Epithelial cell of proximal tubule (primary cell): ENCODE measurements around the gene MPO. TPM values are rescaled to one million over a fixed set of nuclear protein-coding genes. Genes with fewer than 3 reads are reported as not detected.

Source experiments
- DNase-seq: peaks from one replicate; pipeline ENCODE4 v3.0.0-alpha.2; 2011; ENCODE audit warnings: low read depth
- H3K4me3 ChIP-seq: 2 replicates; pipeline ENCODE4 v1.5.1; 2011; ENCODE audit warnings: low read depth, mild to moderate bottlenecking, low read length
- CTCF ChIP-seq: conservative IDR thresholded peaks from 2 replicates; pipeline ENCODE4 v1.5.1; 2012; ENCODE audit warnings: low read depth, mild to moderate bottlenecking, low read length
- total RNA-seq: library from RNA; depleted of rRNA; stranded (reverse); fragments of >200 nt; gene quantifications from 2 replicates; pipeline ENCODE4 v1.2.3, GENCODE V29; 2015

MPO gene
- total RNA-seq, 1 donor from 2014 or later: not detected

- TF ChIP-seq CTCF: no peak
- H3K4me3 ChIP-seq: no peak overlapping the region
- no peak for DNase-seq
Observed at GRCh38 chr17:58318065-58318481, 37.3 kb upstream of the MPO start.

- peak; percentile 87 for TF ChIP-seq CTCF
- DNase-seq: no peak
- H3K4me3 ChIP-seq: no peak overlapping the region
Observed at GRCh38 chr17:58317421-58318064, 36.8 kb upstream of the MPO start.

GRCh38 chr17:58316260-58316960 is 35.7 kb upstream of the MPO start:
- no peak overlapping the region for H3K4me3 ChIP-seq
- DNase-seq: no peak
- no peak for TF ChIP-seq CTCF

- DNase-seq: no peak
- TF ChIP-seq CTCF: no peak
- no peak overlapping the region for H3K4me3 ChIP-seq
Observed at GRCh38 chr17:58315750-58316149, 35.0 kb upstream of the MPO start.

GRCh38 chr17:58315281-58315711 is 34.6 kb upstream of the MPO start:
- DNase-seq: no peak
- no peak overlapping the region for H3K4me3 ChIP-seq
- TF ChIP-seq CTCF: no peak

GRCh38 chr17:58314706-58315015 is 33.9 kb upstream of the MPO start:
- no peak for DNase-seq
- no peak for TF ChIP-seq CTCF
- no peak overlapping the region for H3K4me3 ChIP-seq
